HepG2 (cell line): Measurements from ENCODE around the gene USP11.

Source experiments
- CC2D1A ChIP-seq: sonication (generic); formaldehyde crosslinking; IDR thresholded peaks from 2 replicates; pipeline ENCODE4 v1.8.1; 2023; ENCODE audit warnings: mild to moderate bottlenecking, missing genetic modification reagents
- CEBPG ChIP-seq: IDR thresholded peaks from 2 replicates; pipeline ENCODE4 v1.6.1; 2016
- NPAS2 ChIP-seq: sonication (generic); formaldehyde crosslinking; IDR thresholded peaks from 2 replicates; pipeline ENCODE4 v1.8.0; 2022; ENCODE audit warnings: mild to moderate bottlenecking, missing genetic modification reagents, borderline replicate concordance
- RFX3 ChIP-seq: IDR thresholded peaks from 2 replicates; pipeline ENCODE4 v1.6.1; 2016; ENCODE audit warnings: missing biosample characterization, missing genetic modification reagents
- STAT6 ChIP-seq: sonication (generic); formaldehyde crosslinking; IDR thresholded peaks from 2 replicates; pipeline ENCODE4 v1.4.0; 2020; ENCODE audit warnings: missing genetic modification reagents, mild to moderate bottlenecking, borderline replicate concordance
- ZNF225 ChIP-seq: sonication (generic); formaldehyde crosslinking; IDR thresholded peaks from 2 replicates; pipeline ENCODE4 v1.4.0; 2020; ENCODE audit warnings: mild to moderate bottlenecking, missing genetic modification reagents
- TF ChIP-seq, protein P1 (sequence below): sonication (generic); formaldehyde crosslinking; conservative IDR thresholded peaks from 2 replicates; pipeline ENCODE4 v1.8.1; 2023; ENCODE audit warnings: missing genetic modification reagents
- TF ChIP-seq, protein P2 (sequence below): sonication (generic); formaldehyde crosslinking; IDR thresholded peaks from 2 replicates; pipeline ENCODE4 v1.4.0; 2020; ENCODE audit warnings: missing genetic modification reagents, borderline replicate concordance

DNA sequence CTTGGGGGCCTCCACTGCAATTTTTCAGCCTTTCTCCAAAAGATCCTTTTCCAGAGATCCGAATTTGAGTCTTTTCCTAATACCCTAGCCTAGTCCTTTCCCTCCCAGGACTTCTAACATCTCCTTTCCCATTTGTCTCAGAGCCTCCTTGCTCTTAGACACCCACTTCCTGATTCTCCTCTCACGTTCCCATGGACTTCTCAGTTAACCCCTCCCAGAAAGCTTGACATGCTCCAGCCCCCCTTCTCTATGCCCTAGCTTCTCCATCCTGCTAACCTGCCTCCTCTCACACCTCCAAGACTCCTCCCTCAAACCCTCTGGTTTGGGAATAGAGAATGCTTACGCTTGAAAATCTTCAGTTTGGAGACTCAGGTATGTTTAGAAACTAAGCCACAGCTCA lies 36.7 kb upstream of the USP11 start:
- TF ChIP-seq, protein P1, sequence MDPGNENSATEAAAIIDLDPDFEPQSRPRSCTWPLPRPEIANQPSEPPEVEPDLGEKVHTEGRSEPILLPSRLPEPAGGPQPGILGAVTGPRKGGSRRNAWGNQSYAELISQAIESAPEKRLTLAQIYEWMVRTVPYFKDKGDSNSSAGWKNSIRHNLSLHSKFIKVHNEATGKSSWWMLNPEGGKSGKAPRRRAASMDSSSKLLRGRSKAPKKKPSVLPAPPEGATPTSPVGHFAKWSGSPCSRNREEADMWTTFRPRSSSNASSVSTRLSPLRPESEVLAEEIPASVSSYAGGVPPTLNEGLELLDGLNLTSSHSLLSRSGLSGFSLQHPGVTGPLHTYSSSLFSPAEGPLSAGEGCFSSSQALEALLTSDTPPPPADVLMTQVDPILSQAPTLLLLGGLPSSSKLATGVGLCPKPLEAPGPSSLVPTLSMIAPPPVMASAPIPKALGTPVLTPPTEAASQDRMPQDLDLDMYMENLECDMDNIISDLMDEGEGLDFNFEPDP (CRISPR knock-in tag): no peak
- no peak for TF ChIP-seq RFX3 (CRISPR knock-in tag)
- TF ChIP-seq CEBPG (CRISPR knock-in tag): no peak
- TF ChIP-seq NPAS2 (CRISPR knock-in tag): no peak
- no peak for TF ChIP-seq STAT6 (CRISPR knock-in tag)
- TF ChIP-seq, protein P2, sequence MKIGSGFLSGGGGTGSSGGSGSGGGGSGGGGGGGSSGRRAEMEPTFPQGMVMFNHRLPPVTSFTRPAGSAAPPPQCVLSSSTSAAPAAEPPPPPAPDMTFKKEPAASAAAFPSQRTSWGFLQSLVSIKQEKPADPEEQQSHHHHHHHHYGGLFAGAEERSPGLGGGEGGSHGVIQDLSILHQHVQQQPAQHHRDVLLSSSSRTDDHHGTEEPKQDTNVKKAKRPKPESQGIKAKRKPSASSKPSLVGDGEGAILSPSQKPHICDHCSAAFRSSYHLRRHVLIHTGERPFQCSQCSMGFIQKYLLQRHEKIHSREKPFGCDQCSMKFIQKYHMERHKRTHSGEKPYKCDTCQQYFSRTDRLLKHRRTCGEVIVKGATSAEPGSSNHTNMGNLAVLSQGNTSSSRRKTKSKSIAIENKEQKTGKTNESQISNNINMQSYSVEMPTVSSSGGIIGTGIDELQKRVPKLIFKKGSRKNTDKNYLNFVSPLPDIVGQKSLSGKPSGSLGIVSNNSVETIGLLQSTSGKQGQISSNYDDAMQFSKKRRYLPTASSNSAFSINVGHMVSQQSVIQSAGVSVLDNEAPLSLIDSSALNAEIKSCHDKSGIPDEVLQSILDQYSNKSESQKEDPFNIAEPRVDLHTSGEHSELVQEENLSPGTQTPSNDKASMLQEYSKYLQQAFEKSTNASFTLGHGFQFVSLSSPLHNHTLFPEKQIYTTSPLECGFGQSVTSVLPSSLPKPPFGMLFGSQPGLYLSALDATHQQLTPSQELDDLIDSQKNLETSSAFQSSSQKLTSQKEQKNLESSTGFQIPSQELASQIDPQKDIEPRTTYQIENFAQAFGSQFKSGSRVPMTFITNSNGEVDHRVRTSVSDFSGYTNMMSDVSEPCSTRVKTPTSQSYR (CRISPR knock-in tag): no peak
- no peak for TF ChIP-seq CC2D1A (CRISPR knock-in tag)
- TF ChIP-seq ZNF225: no peak
